Activated CD4-positive, alpha-beta memory T cell treated with anti-CD3 and anti-CD28 coated beads, Interleukin-2, amount 10 ng/mL, durations not matched to agents 7 days and 5 days (primary cell): ENCODE results near the gene ZFAND3. TPM values are rescaled to one million over a fixed set of nuclear protein-coding genes. Genes with fewer than 3 reads are reported as not detected.

Experiments
- CTCF ChIA-PET: fragments of 350-600 bp; sonication (Branson Sonifier 250); formaldehyde crosslinking; loops from one replicate; lab custom pipeline; 2021; ENCODE audit warnings: antibody characterized with exemption, inconsistent platforms; lab: Charles Lee
- POLR2A ChIA-PET: fragments of 350-600 bp; sonication (Branson Sonifier 250); formaldehyde crosslinking; loops from one replicate; lab custom pipeline; 2021; ENCODE audit warnings: antibody characterized with exemption; lab: Charles Lee
- DNase-seq: peaks from one replicate; pipeline ENCODE4 v3.0.0-alpha.2; 2020
- H3K27ac Mint-ChIP-seq: one replicate; pipeline ENCODE4 v1.8.0; 2021; ENCODE audit warnings: mild to moderate bottlenecking, mixed read lengths
- H3K27me3 Mint-ChIP-seq: one replicate; pipeline ENCODE4 v1.8.0; 2021; ENCODE audit warnings: mixed read lengths
- H3K36me3 Mint-ChIP-seq: one replicate; pipeline ENCODE4 v1.8.0; 2021; ENCODE audit warnings: low read depth, mixed read lengths
- H3K4me1 Mint-ChIP-seq: one replicate; pipeline ENCODE4 v1.8.0; 2021; ENCODE audit warnings: mixed read lengths
- H3K4me3 Mint-ChIP-seq: one replicate; pipeline ENCODE4 v1.8.0; 2021; ENCODE audit warnings: mild to moderate bottlenecking, mixed read lengths
- H3K9me3 Mint-ChIP-seq: one replicate; pipeline ENCODE4 v1.8.0; 2021; ENCODE audit warnings: mixed read lengths
- total RNA-seq, 2 experiments: library from RNA; stranded (reverse); gene quantifications; one replicate each; pipeline ENCODE4 v1.2.3, GENCODE V29; 2021

Gene ZFAND3
- total RNA-seq, 2 experiments from 2014 or later: 35.2 to 38.2 TPM

DNA sequence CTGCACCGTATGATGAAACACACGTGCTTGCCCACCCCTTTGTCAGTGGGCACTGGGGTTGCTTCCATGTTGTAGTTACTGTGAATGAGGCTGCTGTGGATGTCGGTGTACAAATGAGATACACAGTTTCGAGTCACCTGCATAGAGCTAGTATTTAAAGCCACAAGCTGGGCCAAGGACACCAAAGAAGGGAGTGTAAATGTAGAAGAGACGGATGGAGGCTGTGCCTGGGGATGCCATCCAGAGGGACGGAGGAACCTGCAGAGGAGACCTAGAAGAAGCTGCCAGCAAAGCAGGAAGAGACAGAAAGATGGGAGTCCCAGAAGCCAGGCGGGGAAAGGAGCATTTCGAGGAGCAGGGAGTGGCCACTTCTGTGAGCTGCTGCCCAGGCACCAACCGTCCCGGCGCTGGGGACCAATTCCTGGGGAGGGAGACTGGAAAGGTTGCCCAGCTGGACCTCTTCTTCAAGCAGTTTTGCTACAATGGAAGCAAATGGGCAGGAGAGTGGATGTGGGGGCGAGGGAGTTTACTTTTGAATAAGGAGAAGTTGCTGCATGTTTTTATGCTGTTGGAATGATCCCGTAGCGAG, 339.3 kb downstream of the ZFAND3 start:
- H3K27ac Mint-ChIP-seq: no peak overlapping the region
- H3K4me3 Mint-ChIP-seq: no peak overlapping the region
- DNase-seq: no peak
- ChIA-PET POLR2A (no interaction called here), CTCF (no interaction called here)
- H3K36me3 Mint-ChIP-seq: no peaks in the 10 kb centered on the region
- no peaks in the 10 kb centered on the region for H3K9me3 Mint-ChIP-seq
- no peaks in the 10 kb centered on the region for H3K27me3 Mint-ChIP-seq
- H3K4me1 Mint-ChIP-seq: no peaks in the 10 kb centered on the region

DNA sequence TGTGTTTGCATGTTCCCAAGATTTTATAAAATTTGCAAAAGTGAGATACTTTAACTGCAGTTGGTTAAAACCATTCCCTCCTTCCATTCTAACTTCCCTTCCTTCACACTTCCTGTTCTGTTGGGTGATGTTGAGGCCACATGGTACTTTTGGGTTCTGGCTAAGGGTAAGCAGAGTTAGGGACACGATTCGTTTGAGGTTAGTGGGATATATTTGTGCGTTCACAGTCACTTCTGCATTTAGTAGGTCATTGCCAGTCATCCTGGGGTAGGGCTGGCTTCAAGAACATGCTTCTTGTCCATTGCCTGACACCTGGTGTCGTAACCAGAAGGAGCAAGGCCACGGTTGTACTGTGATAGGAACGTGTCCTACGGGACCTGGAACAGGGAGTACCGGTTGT, 340.1 kb downstream of the ZFAND3 start:
- ChIA-PET CTCF (no interaction called here), POLR2A (no interaction called here)
- no peaks in the 10 kb centered on the region for H3K27me3 Mint-ChIP-seq

DNA sequence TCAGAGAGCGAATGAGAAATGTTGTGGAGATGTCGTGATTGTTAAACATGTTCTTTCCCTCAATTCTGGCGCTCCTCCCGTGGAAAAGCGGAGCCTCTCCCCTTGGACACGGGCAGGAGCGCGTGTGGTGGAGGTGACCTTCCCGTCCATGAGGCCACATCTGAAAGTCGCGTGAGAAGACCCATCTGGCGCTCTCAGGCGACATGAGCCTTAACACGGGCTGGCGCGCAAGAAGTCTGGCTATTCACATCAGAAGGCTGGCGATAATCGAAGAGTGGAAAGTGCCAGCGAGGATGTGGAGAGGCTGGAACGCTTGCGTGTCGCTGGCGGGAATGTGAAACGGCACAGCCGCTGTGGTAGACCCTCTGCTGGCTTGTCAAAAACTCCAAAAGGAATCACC, 341.3 kb downstream of the ZFAND3 start:
- no peaks in the 10 kb centered on the region for H3K4me1 Mint-ChIP-seq
- no peak overlapping the region for H3K27ac Mint-ChIP-seq

More for the DNA sequence above, 340.1 kb downstream of the ZFAND3 start:
- DNase-seq: no peak
- Mint-ChIP-seq H3K36me3 (no peaks in the 10 kb centered on the region), H3K27ac (no peak overlapping the region), H3K4me3 (no peak overlapping the region), H3K9me3 (no peaks in the 10 kb centered on the region), H3K4me1 (no peaks in the 10 kb centered on the region)

DNA sequence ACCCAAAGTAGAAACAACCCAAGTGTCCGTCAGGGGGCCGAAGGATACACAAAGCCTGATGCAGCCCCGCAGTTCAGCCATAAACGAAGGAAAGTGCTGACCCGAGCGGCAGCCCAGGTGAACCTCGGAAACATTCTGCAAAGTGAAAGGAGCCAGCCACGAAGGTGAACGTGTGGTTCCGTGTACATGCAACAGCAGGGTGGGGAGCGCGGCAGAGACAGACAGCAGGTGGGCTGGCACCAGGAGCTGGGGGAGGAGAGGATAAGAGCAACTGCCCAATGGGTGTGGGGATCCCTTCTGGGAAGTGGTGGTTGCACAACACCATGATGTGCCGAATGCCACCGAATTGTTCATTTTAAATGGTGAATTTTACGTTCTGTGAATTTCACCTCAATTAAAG, 341.8 kb downstream of the ZFAND3 start:
- no peak overlapping the region for H3K27ac Mint-ChIP-seq
- no peaks in the 10 kb centered on the region for H3K36me3 Mint-ChIP-seq
- H3K4me1 Mint-ChIP-seq: no peaks in the 10 kb centered on the region
- CTCF ChIA-PET: no interaction called here
- no peak for DNase-seq
- H3K27me3 Mint-ChIP-seq: no peaks in the 10 kb centered on the region
- H3K4me3 Mint-ChIP-seq: no peak overlapping the region
- POLR2A ChIA-PET: no interaction called here
- H3K9me3 Mint-ChIP-seq: no peaks in the 10 kb centered on the region

More for the DNA sequence above, 341.3 kb downstream of the ZFAND3 start:
- Mint-ChIP-seq H3K36me3 (no peaks in the 10 kb centered on the region), H3K27me3 (no peaks in the 10 kb centered on the region), H3K9me3 (no peaks in the 10 kb centered on the region), H3K4me3 (no peak overlapping the region)
- DNase-seq: no peak
- CTCF ChIA-PET: no interaction called here
- POLR2A ChIA-PET: no interaction called here

DNA sequence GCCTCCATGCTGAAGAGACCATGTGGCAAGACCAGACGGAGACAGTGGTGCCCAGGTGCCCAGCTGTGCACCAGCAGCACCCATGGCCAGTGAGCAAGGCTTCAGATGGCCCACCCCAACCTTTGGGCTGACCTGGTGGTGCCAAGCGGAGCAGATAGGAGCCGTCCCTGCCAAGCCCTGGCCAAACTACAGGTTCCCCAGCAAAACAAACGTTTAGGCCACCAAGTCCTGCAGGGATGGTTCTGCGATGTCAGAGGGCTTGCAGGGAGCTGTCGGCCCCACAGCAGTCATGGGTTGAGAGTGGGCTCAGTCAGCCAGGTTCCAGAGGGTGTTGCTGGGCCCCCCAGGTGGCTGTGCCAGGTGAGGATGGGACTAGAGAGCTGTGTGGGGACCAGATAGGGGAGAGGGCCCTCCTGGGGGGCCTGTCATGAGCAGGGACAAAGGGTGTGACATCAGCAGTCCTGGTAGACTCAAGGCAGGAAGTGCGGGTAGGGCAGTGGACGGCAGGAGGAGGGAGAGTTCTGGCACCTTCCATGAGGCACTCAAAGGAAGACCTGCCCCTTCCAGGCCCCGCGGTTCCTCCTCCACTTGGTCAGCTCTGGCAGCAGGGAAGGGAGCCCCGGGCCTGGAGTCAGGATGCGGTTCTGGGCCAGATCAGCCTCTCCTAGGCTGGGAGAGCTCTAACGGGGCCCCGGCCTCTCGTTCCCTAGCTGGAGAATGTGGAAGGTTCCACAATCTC, 342.4 kb downstream of the ZFAND3 start:
- Mint-ChIP-seq H3K36me3 (no peaks in the 10 kb centered on the region), H3K4me3 (no peak overlapping the region), H3K27ac (no peak overlapping the region), H3K9me3 (no peaks in the 10 kb centered on the region), H3K27me3 (no peaks in the 10 kb centered on the region), H3K4me1 (no peaks in the 10 kb centered on the region)
- POLR2A ChIA-PET: no interaction called here
- no peak for DNase-seq
- CTCF ChIA-PET: no interaction called here

DNA sequence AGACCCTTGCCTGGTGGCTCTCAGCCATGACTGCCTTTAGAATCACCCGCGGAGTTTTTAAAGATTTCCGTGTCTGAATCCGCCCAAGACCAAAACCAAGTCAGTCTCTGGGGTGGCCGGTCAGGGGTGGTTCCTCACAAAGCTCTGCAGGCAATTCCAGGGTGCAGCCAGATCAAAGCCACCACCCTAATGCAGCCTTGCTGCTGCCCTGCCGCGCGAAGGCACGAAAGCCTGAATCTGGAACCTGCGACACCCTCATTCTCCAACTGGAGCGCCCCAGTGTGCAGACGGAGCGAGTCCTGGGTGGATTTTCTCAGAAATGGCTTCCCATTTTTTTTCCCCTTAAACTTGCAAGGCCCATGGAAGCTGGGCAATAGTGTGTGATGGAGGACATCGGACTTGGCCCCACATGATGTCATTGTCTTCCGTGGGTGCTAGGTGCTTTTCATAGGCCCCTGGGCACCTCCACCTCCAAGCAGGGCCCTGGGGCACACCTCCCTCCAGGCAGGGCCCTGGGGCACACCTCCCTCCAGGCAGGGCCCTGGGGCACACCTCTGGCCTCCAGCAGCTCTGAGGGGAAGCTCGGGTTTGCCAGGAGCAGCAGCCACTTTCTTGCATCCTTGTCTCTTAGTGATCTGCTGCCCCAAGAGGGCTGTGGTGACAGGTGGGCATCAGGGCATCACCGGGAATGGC, 343.1 kb downstream of the ZFAND3 start:
- no peak for DNase-seq
- no peak overlapping the region for H3K27ac Mint-ChIP-seq
- no peaks in the 10 kb centered on the region for H3K9me3 Mint-ChIP-seq
- CTCF ChIA-PET: interaction anchor here (0.8 kb wide), 1 partner anchor 459 kb away, joined by 4 read pairs; no protein-coding TSS in a partner anchor
- no peaks in the 10 kb centered on the region for H3K4me1 Mint-ChIP-seq
- no peak overlapping the region for H3K4me3 Mint-ChIP-seq
- no peaks in the 10 kb centered on the region for H3K27me3 Mint-ChIP-seq
- POLR2A ChIA-PET: no interaction called here
- no peaks in the 10 kb centered on the region for H3K36me3 Mint-ChIP-seq

DNA sequence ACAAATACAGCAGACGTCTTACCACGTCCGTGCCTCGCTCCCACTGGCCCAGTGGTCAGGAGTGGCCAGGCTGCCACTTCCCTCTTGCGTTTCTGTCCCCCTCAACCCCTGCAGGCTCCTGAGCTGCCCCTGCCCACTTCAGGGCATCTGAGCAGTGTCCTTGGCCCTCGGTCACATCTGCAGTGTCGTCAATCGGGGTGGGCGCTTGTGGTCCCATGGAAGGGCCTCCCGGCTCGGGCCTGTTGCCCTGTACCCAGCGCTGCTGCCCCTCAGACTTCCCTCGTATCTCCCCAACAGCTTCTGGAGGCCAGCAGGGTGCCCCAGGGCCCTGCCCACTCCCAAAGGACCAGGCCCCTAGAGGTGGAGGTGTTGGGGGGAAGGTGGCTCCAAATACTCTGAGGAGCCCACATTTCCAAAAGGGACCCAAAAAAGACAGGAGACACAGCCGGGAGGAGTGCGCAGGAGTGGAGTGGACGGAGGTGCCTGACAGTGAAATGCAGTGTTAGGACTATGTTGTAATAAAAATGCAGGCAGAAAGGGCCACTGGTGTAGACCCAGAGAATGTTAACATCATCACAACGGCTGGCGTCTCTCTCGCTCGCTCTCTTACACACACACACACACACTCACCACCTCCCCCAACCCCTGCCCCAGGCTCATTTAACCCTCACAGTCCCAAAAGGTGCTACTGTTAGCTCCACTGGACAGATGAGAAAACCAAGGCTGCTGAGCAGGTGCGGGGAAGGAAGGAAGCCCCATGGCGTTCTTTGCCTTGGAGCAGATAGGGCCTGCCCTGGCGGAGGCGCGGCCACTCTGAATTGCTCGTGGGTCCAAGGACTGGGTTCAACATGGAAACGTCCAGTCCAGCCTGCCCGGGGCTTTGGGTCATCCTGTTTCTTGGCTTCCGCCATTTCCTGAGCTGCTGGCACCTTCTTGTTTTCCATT, 343.9 kb downstream of the ZFAND3 start:
- Mint-ChIP-seq H3K4me3 (no peak overlapping the region), H3K9me3 (no peaks in the 10 kb centered on the region), H3K4me1 (no peaks in the 10 kb centered on the region), H3K27me3 (no peaks in the 10 kb centered on the region), H3K36me3 (no peaks in the 10 kb centered on the region), H3K27ac (no peak overlapping the region)
- CTCF ChIA-PET: interaction anchor here (0.8 kb wide), 1 partner anchor 460 kb away, joined by 4 read pairs; no protein-coding TSS in a partner anchor
- DNase-seq: no peak
- POLR2A ChIA-PET: interaction anchor here (0.8 kb wide), 1 partner anchor 10 kb away, joined by 3 read pairs; no protein-coding TSS in a partner anchor

DNA sequence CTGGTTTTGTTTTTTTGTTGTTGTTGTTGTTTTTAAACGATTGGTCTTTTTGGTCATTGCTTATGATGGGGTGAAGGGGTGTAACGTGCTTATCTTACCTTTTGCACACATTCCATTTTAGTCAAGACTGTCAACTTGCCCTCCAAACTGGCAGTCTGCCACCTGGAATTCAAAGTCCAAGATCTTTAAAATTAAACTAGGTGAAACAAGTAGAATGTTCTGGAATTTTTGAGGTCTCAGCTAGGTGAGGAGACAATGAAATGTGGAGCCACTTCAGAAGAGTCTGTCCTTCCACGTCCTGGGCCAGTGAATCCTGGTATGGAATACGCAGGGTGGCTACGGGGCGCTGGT, 344.6 kb downstream of the ZFAND3 start:
- ChIA-PET CTCF (no interaction called here), POLR2A (interaction anchor here (0.8 kb wide), 1 partner anchor 9 kb away, joined by 3 read pairs; no protein-coding TSS in a partner anchor)
- no peak for DNase-seq
- Mint-ChIP-seq H3K27ac (no peak overlapping the region), H3K27me3 (no peaks in the 10 kb centered on the region), H3K9me3 (no peaks in the 10 kb centered on the region), H3K4me3 (no peak overlapping the region), H3K4me1 (no peaks in the 10 kb centered on the region), H3K36me3 (no peaks in the 10 kb centered on the region)

DNA sequence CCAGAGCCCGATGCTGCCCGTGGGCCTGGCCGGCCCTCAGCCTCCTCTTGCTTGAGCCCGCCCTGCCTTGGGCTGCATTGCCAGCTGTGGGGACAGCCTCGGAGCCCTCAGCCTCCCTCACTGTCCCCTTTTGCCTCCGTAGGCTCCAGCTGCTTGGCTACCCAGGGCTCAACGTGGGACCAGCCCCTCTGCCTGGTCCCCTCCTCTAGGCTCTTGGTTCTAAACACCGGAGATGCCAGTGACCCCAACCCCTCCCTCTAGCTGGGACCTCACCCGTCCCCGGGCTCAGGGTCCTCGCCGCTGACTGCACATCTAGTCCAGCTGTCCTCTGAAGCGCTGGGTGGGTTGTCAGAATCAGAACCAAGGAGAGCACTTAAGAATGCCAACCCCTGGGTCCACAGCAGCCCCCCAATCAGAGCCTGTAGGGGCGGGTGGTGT, 345.2 kb downstream of the ZFAND3 start:
- DNase-seq: no peak
- H3K9me3 Mint-ChIP-seq: no peaks in the 10 kb centered on the region
- ChIA-PET CTCF (no interaction called here), POLR2A (no interaction called here)
- no peaks in the 10 kb centered on the region for H3K27me3 Mint-ChIP-seq
- H3K36me3 Mint-ChIP-seq: no peaks in the 10 kb centered on the region
- no peak overlapping the region for H3K4me3 Mint-ChIP-seq
- H3K27ac Mint-ChIP-seq: no peak overlapping the region
- H3K4me1 Mint-ChIP-seq: no peaks in the 10 kb centered on the region

DNA sequence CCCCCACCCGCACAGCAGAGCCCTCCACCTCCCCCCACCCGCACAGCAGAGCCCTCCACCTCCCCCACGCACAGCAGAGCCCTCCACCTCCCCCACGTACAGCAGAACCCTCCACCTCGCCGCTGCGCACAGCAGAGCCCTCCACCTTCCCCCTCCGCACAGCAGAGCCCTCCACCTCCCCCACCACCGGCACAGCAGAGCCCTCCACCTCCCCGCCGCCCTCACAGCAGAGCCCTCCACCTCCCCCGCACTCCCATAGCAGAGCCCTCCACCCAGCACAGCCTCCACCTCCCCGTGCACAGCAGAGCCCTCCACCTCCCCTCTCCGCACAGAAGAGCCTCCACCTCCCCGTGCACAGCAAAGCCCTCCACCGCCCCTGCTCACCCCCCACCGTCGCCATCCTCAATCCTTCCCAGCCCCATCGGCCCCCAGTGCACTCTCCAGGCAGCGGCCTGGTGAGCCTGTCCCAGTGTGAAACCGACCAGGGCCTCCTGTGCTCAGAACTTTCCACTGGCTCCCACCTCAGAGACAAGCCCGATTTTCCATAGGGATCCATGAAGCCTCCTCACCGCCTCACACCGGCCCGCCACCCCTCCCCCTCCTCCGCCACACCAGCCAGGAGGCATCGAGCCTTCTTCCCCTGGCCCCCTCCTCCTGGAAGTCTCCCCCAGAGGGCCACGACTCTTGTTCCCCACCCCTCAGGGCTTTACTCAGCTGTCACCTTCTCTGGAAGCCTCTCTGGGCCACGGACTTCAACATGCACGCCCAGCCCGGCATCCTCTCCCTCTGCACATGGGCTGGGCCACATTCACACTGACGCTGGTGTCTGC, 347.1 kb downstream of the ZFAND3 start:
- Mint-ChIP-seq H3K36me3 (no peaks in the 10 kb centered on the region), H3K9me3 (no peaks in the 10 kb centered on the region), H3K27ac (no peak overlapping the region), H3K27me3 (no peaks in the 10 kb centered on the region), H3K4me1 (no peaks in the 10 kb centered on the region), H3K4me3 (no peak overlapping the region)
- ChIA-PET POLR2A (no interaction called here), CTCF (no interaction called here)
- no peak for DNase-seq

DNA sequence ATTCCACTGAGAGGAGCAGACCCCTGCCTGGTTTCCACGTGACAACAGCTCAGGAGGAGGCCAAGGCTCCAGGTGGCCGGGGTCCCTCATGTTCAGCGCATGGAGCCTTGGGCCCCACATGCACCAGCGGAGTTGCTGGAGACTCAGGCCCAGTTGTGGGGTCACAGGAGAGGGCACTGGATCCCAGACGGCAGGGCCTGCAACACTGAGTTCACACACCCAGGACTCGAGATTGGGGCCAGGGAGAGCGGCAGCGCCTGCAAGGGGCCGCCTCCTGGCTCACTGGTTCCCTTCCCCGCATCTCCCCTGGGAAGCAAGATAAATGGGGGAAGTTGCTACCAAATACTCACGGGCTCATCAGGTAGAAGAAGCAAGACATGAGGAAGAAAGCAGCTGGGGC, 348.1 kb downstream of the ZFAND3 start:
- no peaks in the 10 kb centered on the region for H3K9me3 Mint-ChIP-seq
- no peaks in the 10 kb centered on the region for H3K36me3 Mint-ChIP-seq
- no peak overlapping the region for H3K4me3 Mint-ChIP-seq
- no peak overlapping the region for H3K27ac Mint-ChIP-seq
- H3K4me1 Mint-ChIP-seq: no peaks in the 10 kb centered on the region
- POLR2A ChIA-PET: no interaction called here
- CTCF ChIA-PET: no interaction called here
- H3K27me3 Mint-ChIP-seq: no peaks in the 10 kb centered on the region
- no peak for DNase-seq

DNA sequence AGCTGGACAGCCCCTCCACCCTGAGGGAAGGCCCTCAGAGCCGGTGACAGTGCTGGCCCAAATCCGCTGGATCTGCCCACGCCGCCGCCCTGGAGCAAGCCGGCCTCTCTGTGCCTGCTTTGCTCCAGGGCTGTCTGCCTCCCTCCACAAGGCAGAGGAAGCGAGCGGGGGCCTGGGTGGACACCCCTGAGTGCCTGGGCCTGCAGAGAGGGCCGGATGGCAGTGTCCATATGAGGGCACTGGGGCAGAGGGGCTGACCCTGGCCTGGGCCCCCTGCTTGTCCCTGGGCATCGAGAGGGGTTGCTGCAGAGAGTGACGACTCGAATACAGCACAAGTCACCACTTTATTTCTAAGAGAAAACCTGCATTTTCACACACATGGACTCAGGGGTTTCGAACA, 348.6 kb downstream of the ZFAND3 start:
- H3K4me3 Mint-ChIP-seq: no peak overlapping the region
- no peak for DNase-seq
- ChIA-PET CTCF (no interaction called here), POLR2A (no interaction called here)
- H3K36me3 Mint-ChIP-seq: no peaks in the 10 kb centered on the region
- no peaks in the 10 kb centered on the region for H3K4me1 Mint-ChIP-seq
- no peaks in the 10 kb centered on the region for H3K9me3 Mint-ChIP-seq
- no peak overlapping the region for H3K27ac Mint-ChIP-seq
- H3K27me3 Mint-ChIP-seq: no peaks in the 10 kb centered on the region
